GM21619 (cell line): Measurements from ENCODE around the gene HSF5.
"Not testable (repeated sequence)": the region's sequence is repeated elsewhere in the genome, so short reads cannot be mapped to it uniquely, and the experiment has no call there.

Source experiments
- ATAC-seq: cut with Tn5 transposase; IDR thresholded peaks from one replicate; pipeline ENCODE4 v1.9.1; 2021; ENCODE audit not compliant: unreplicated experiment

HSF5 gene

GRCh38 chr17:58517378-58517927 lies 29.2 kb upstream of the HSF5 start:
- ATAC-seq = no peak

GRCh38 chr17:58516644-58517377 lies 28.6 kb upstream of the HSF5 start:
- ATAC-seq = no peak

GRCh38 chr17:58515286-58515685 lies 27.1 kb upstream of the HSF5 start:
- no peak for ATAC-seq

- no peak for ATAC-seq
Observed at GRCh38 chr17:58514770-58515157, 26.6 kb upstream of the HSF5 start.

GRCh38 chr17:58513965-58514769 lies 26.0 kb upstream of the HSF5 start, which contains the start of gene MTMR4:
Gene MTMR4, minus strand, starts transcription at chr17:58514638. Its CDS starts 231 bp downstream, at chr17:58514407.
- ATAC-seq = peak; percentile 24

- ATAC-seq = no peak
Observed at GRCh38 chr17:58513267-58513964, 25.2 kb upstream of the HSF5 start.

GRCh38 chr17:58510075-58510474 lies 21.9 kb upstream of the HSF5 start:
- no peak for ATAC-seq

GRCh38 chr17:58508341-58509067 lies 20.3 kb upstream of the HSF5 start:
- ATAC-seq = no peak

- ATAC-seq = no peak
Observed at GRCh38 chr17:58507123-58507634, 19.0 kb upstream of the HSF5 start.

- ATAC-seq = no peak
Observed at GRCh38 chr17:58506354-58507080, 18.3 kb upstream of the HSF5 start.

- ATAC-seq = peak; percentile 92
Observed at GRCh38 chr17:58504826-58505351, 16.7 kb upstream of the HSF5 start.

GRCh38 chr17:58503866-58504265 lies 15.7 kb upstream of the HSF5 start:
- ATAC-seq = no peak

GRCh38 chr17:58503134-58503533 lies 14.9 kb upstream of the HSF5 start:
- not testable (repeated sequence) for ATAC-seq

- ATAC-seq = no peak
Observed at GRCh38 chr17:58501451-58501850, 13.2 kb upstream of the HSF5 start.

GRCh38 chr17:58498177-58498828 lies 10.1 kb upstream of the HSF5 start:
- no peak for ATAC-seq

- no peak for ATAC-seq
Observed at GRCh38 chr17:58493506-58493905, 5.3 kb upstream of the HSF5 start.

GRCh38 chr17:58492238-58493121 lies 4.3 kb upstream of the HSF5 start:
- ATAC-seq = no peak

GRCh38 chr17:58491510-58492045 lies 3.4 kb upstream of the HSF5 start:
- no peak for ATAC-seq
